H9 (cell line): ENCODE measurements around the gene TMEM126A. TPM values are rescaled to one million over a fixed set of nuclear protein-coding genes. Genes with fewer than 3 reads are reported as not detected.

Source experiments
- DNase-seq: peaks from one replicate; pipeline ENCODE4 v3.0.0-alpha.2; 2017
- H2AFZ ChIP-seq: one replicate; pipeline ENCODE4 v1.6.1; 2013; ENCODE audit warnings: mild to moderate bottlenecking, low read length, control low read depth, moderate library complexity
- H2AK5ac ChIP-seq: 2 replicates; pipeline ENCODE4 v1.6.1; 2013; ENCODE audit warnings: low read length, control low read depth, mixed read lengths; ENCODE audit not compliant: insufficient read length
- H2BK120ac ChIP-seq: one replicate; pipeline ENCODE4 v1.6.1; 2013; ENCODE audit warnings: low read depth, mild to moderate bottlenecking, low read length, control low read depth, inconsistent platforms; ENCODE audit not compliant: poor library complexity, severe bottlenecking
- H2BK12ac ChIP-seq: 2 replicates; pipeline ENCODE4 v1.6.1; 2013; ENCODE audit warnings: low read length, control low read depth, mixed read lengths, low read depth; ENCODE audit not compliant: insufficient read length
- H2BK15ac ChIP-seq: 2 replicates; pipeline ENCODE4 v1.6.1; 2013; ENCODE audit warnings: low read depth, low read length, control low read depth
- H2BK20ac ChIP-seq: one replicate; pipeline ENCODE4 v1.6.1; 2013; ENCODE audit warnings: low read depth, mild to moderate bottlenecking, low read length, control low read depth, inconsistent platforms; ENCODE audit not compliant: poor library complexity, severe bottlenecking
- H2BK5ac ChIP-seq: 2 replicates; pipeline ENCODE4 v1.6.1; 2013; ENCODE audit warnings: low read length, control low read depth, mixed read lengths; ENCODE audit not compliant: insufficient read length
- H3K14ac ChIP-seq: 2 replicates; pipeline ENCODE4 v1.6.1; 2013; ENCODE audit warnings: low read length, control low read depth; ENCODE audit not compliant: insufficient read depth
- H3K18ac ChIP-seq: 2 replicates; pipeline ENCODE4 v1.6.1; 2013; ENCODE audit warnings: low read depth, mild to moderate bottlenecking, mixed read lengths, low read length, control low read depth; ENCODE audit not compliant: insufficient read length
- H3K23ac ChIP-seq: 2 replicates; pipeline ENCODE4 v1.6.1; 2013; ENCODE audit warnings: low read length, control low read depth, mixed read lengths, low read depth; ENCODE audit not compliant: insufficient read length
- H3K23me2 ChIP-seq: 2 replicates; pipeline ENCODE4 v1.6.1; 2013; ENCODE audit warnings: low read depth, mild to moderate bottlenecking, mixed read lengths, low read length, control low read depth; ENCODE audit not compliant: insufficient read length, poor library complexity, severe bottlenecking
- H3K27ac ChIP-seq: 2 replicates; pipeline ENCODE4 v1.5.1; 2013; ENCODE audit warnings: low read length, control low read depth, mixed read lengths, low read depth; ENCODE audit not compliant: insufficient read length
- H3K27me3 ChIP-seq: 2 replicates; pipeline ENCODE4 v1.6.1; 2013; ENCODE audit warnings: low read length, control low read depth, inconsistent platforms; ENCODE audit not compliant: insufficient read depth
- H3K4ac ChIP-seq: 2 replicates; pipeline ENCODE4 v1.6.1; 2013; ENCODE audit warnings: low read depth, mild to moderate bottlenecking, control low read depth, inconsistent platforms, low read length, moderate library complexity
- H3K4me1 ChIP-seq: 2 replicates; pipeline ENCODE4 v1.6.1; 2013; ENCODE audit warnings: low read length, control low read depth, inconsistent platforms; ENCODE audit not compliant: insufficient read depth
- H3K4me2 ChIP-seq: 2 replicates; pipeline ENCODE4 v1.6.1; 2013; ENCODE audit warnings: low read length, control low read depth, mixed read lengths; ENCODE audit not compliant: insufficient read length, insufficient read depth
- H3K56ac ChIP-seq: 2 replicates; pipeline ENCODE4 v1.6.1; 2013; ENCODE audit warnings: low read depth, mild to moderate bottlenecking, mixed read lengths, low read length, control low read depth; ENCODE audit not compliant: insufficient read length
- H3K79me1 ChIP-seq: 2 replicates; pipeline ENCODE4 v1.6.1; 2013; ENCODE audit warnings: low read depth, mild to moderate bottlenecking, moderate library complexity, low read length, control low read depth, inconsistent platforms; ENCODE audit not compliant: insufficient read depth, poor library complexity, severe bottlenecking
- H3K79me2 ChIP-seq: 2 replicates; pipeline ENCODE4 v1.6.1; 2013; ENCODE audit warnings: low read length, control low read depth, inconsistent platforms; ENCODE audit not compliant: insufficient read depth
- H3K9ac ChIP-seq: 2 replicates; pipeline ENCODE4 v1.6.1; 2013; ENCODE audit warnings: low read length, control low read depth, mixed read lengths; ENCODE audit not compliant: insufficient read length; ENCODE audit errors: extremely low read depth
- H3K9me3 ChIP-seq: one replicate; pipeline ENCODE4 v1.6.1; 2013; ENCODE audit warnings: low read depth, low read length, inconsistent platforms; ENCODE audit not compliant: control insufficient read depth
- H3T11ph ChIP-seq: one replicate; pipeline ENCODE4 v1.6.1; 2013; ENCODE audit warnings: mild to moderate bottlenecking, low read length, control low read depth, inconsistent platforms
- H4K20me1 ChIP-seq: one replicate; pipeline ENCODE4 v1.6.1; 2013; ENCODE audit not compliant: control insufficient read depth, insufficient read length, insufficient read depth
- H4K5ac ChIP-seq: 2 replicates; pipeline ENCODE4 v1.6.1; 2013; ENCODE audit warnings: low read depth, mild to moderate bottlenecking, mixed read lengths, low read length, control low read depth; ENCODE audit not compliant: insufficient read length
- H4K8ac ChIP-seq: replicated peaks from 2 replicates; pipeline ENCODE4 v1.6.1; 2013; ENCODE audit warnings: low read length, control low read depth, mixed read lengths, low read depth; ENCODE audit not compliant: insufficient read length
- H4K91ac ChIP-seq: 2 replicates; pipeline ENCODE4 v1.6.1; 2013; ENCODE audit warnings: low read depth, mild to moderate bottlenecking, moderate library complexity, mixed read lengths, low read length, control low read depth; ENCODE audit not compliant: insufficient read length
- H3K27ac Mint-ChIP-seq, 3 experiments: 2 replicates in 2 of 3; 3 replicates in 1 of 3; pipeline ENCODE4 v1.8.0; 2020 to 2021; ENCODE audit warnings: mixed read lengths in 3 of 3, mild to moderate bottlenecking in 1 of 3, moderate library complexity in 1 of 3
- H3K27me3 Mint-ChIP-seq: 2 replicates; pipeline ENCODE4 v1.8.0; 2021; ENCODE audit warnings: low read depth, mild to moderate bottlenecking, moderate library complexity, mixed read lengths
- H3K36me3 Mint-ChIP-seq, 3 experiments: 2 replicates in 2 of 3; 3 replicates in 1 of 3; pipeline ENCODE4 v1.8.0; 2020 to 2021; ENCODE audit warnings: low read depth in 3 of 3, mixed read lengths in 3 of 3; ENCODE audit not compliant: insufficient read depth in 1 of 3
- H3K4me1 Mint-ChIP-seq, 2 experiments: 2 replicates each; pipeline ENCODE4 v1.8.0; 2020; ENCODE audit warnings: mixed read lengths in 2 of 2
- H3K4me3 Mint-ChIP-seq, 2 experiments: 2 replicates in 1 of 2; 3 replicates in 1 of 2; pipeline ENCODE4 v1.8.0; 2020 to 2021; ENCODE audit warnings: mild to moderate bottlenecking in 2 of 2, mixed read lengths in 2 of 2, moderate library complexity in 1 of 2
- H3K9me3 Mint-ChIP-seq, 2 experiments: 2 replicates in 1 of 2; 3 replicates in 1 of 2; pipeline ENCODE4 v1.8.0; 2020; ENCODE audit warnings: mild to moderate bottlenecking in 2 of 2, mixed read lengths in 2 of 2, moderate library complexity in 1 of 2
- CTCF ChIP-seq: fragments of 200-600 bp; sonication (generic); conservative IDR thresholded peaks from 3 replicates; pipeline ENCODE4 v1.8.0; 2021; ENCODE audit warnings: antibody characterized with exemption, mild to moderate bottlenecking
- WGBS: extraction: QIAGEN DNeasy Blood & Tissue Kit; methylation state at CpG from one replicate; pipeline ENCODE4 v1.1.7; 2013; ENCODE audit warnings: missing lambda C conversion rate, low lambda C conversion rate, mixed read lengths; ENCODE audit not compliant: insufficient read length; ENCODE audit errors: extremely low coverage; 5-methylcytosine and 5-hydroxymethylcytosine counted together
- total RNA-seq: library from RNA; stranded (reverse); gene quantifications from 2 replicates; pipeline ENCODE4 v1.2.1, GENCODE V29; 2021

TMEM126A gene
- total RNA-seq, 1 experiment from 2014 or later = 28.0 TPM

GRCh38 chr11:85647078-85647477, 689 bp upstream of the TMEM126A start:
- no peak for TF ChIP-seq CTCF
- Histone ChIP-seq H3K27me3 (no peaks in the 10 kb centered on the region), H3K23ac (no peak overlapping the region), H2BK120ac (no peak overlapping the region), H4K5ac (no peak overlapping the region), H3K9ac (peak overlapping the region; percentile 76), H2BK5ac (no peak overlapping the region), H3K4me1 (no peaks in the 10 kb centered on the region; the same call in 1 of the 2 replicates), H3K56ac (no peak overlapping the region), H4K20me1 (no peaks in the 10 kb centered on the region), H4K91ac (no peak overlapping the region), H2BK15ac (no peak overlapping the region), H2BK12ac (no peak overlapping the region), H3K27ac (no peak overlapping the region), H3K4ac (no peak overlapping the region), H3K18ac (no peak overlapping the region), H4K8ac (no peak overlapping the region), H3K4me2 (peak overlapping the region; percentile 81), H3K79me2 (no peaks in the 10 kb centered on the region), H2BK20ac (no peak overlapping the region), H3K79me1 (no peaks in the 10 kb centered on the region), H3K14ac (no peak overlapping the region), H3K23me2 (no peaks in the 10 kb centered on the region), H2AK5ac (no peak overlapping the region), H3T11ph (no peak overlapping the region), H3K9me3 (no peaks in the 10 kb centered on the region), H2AFZ (no peak overlapping the region)
- Mint-ChIP-seq H3K36me3 (peaks cover 0 to 6% (median 0%) of the 10 kb centered on the region in 3 experiments; a peak in 4 of 7 replicates), H3K4me3 (peak overlapping the region; percentile 87 to 99), H3K27ac (peak overlapping the region; percentile 98 to 99 (median 99); a peak in 6 of 7 replicates), H3K27me3 (no peaks in the 10 kb centered on the region), H3K4me1 (peaks cover 16 to 26% of the 10 kb centered on the region in 2 experiments), H3K9me3 (no peaks in the 10 kb centered on the region)
- no CpG with 5 or more reads among the region's 2 CpGs for WGBS
- DNase-seq = no peak
